CD4-positive, alpha-beta memory T cell (primary cell): ENCODE measurements around the gene SDHB. TPM values are rescaled to one million over a fixed set of nuclear protein-coding genes. Genes with fewer than 3 reads are reported as not detected.

Experiments used
- CTCF ChIA-PET: fragments of 350-600 bp; sonication (Branson Sonifier 250); formaldehyde crosslinking; loops from one replicate; lab custom pipeline; 2021; ENCODE audit warnings: inconsistent platforms; ENCODE audit not compliant: partially characterized antibody; lab: Charles Lee
- POLR2A ChIA-PET: fragments of 350-600 bp; sonication (Branson Sonifier 250); formaldehyde crosslinking; loops from one replicate; lab custom pipeline; 2021; ENCODE audit not compliant: partially characterized antibody; lab: Charles Lee
- DNase-seq, 5 donors: peaks; one replicate each; pipeline versions ENCODE4 v3.0.0 to v3.0.0-alpha.2; 2020 to 2022; ENCODE audit warnings: mixed read lengths in 1 of 5
- H3K27ac ChIP-seq: one replicate; pipeline ENCODE4 v1.7.0; 2013; ENCODE audit warnings: low read depth, low read length
- H3K27me3 ChIP-seq: 2 replicates; pipeline ENCODE4 v1.7.0; 2013; ENCODE audit warnings: mild to moderate bottlenecking, low read length, moderate library complexity; ENCODE audit not compliant: insufficient read depth
- H3K36me3 ChIP-seq: 2 replicates; pipeline ENCODE4 v1.7.0; 2013; ENCODE audit warnings: mild to moderate bottlenecking, low read length, moderate library complexity; ENCODE audit not compliant: insufficient read depth
- H3K4me1 ChIP-seq: 2 replicates; pipeline ENCODE4 v1.7.0; 2013; ENCODE audit warnings: mild to moderate bottlenecking, low read length, moderate library complexity; ENCODE audit not compliant: insufficient read depth
- H3K4me3 ChIP-seq, 2 donors: one replicate each; pipeline ENCODE4 v1.7.0; 2013; ENCODE audit warnings: low read length in 2 of 2, mild to moderate bottlenecking in 1 of 2
- H3K9me3 ChIP-seq, 2 donors: one replicate each; pipeline ENCODE4 v1.7.0; 2013; ENCODE audit warnings: low read length in 2 of 2, control low read depth in 1 of 2; ENCODE audit not compliant: control insufficient read depth in 1 of 2
- H3K27ac Mint-ChIP-seq, 7 donors: one replicate each; pipeline ENCODE4 v1.8.0; 2020 to 2021; ENCODE audit warnings: mixed read lengths in 7 of 7, mild to moderate bottlenecking in 6 of 7, inconsistent platforms in 3 of 7, moderate library complexity in 3 of 7
- H3K27me3 Mint-ChIP-seq, 2 donors: one replicate each; pipeline ENCODE4 v1.8.0; 2020 to 2021; ENCODE audit warnings: mixed read lengths in 2 of 2
- H3K36me3 Mint-ChIP-seq, 2 donors: one replicate each; pipeline ENCODE4 v1.8.0; 2020 to 2021; ENCODE audit warnings: mixed read lengths in 2 of 2, inconsistent platforms in 1 of 2, mild to moderate bottlenecking in 1 of 2
- H3K4me1 Mint-ChIP-seq, 4 donors: one replicate each; pipeline ENCODE4 v1.8.0; 2020 to 2021; ENCODE audit warnings: mixed read lengths in 4 of 4, mild to moderate bottlenecking in 1 of 4
- H3K4me3 Mint-ChIP-seq, 8 donors: one replicate each; pipeline ENCODE4 v1.8.0; 2020 to 2021; ENCODE audit warnings: mixed read lengths in 8 of 8, mild to moderate bottlenecking in 7 of 8, moderate library complexity in 6 of 8, inconsistent platforms in 3 of 8
- H3K9me3 Mint-ChIP-seq, 8 donors: one replicate each; pipeline ENCODE4 v1.8.0; 2020 to 2021; ENCODE audit warnings: mixed read lengths in 8 of 8, mild to moderate bottlenecking in 5 of 8, inconsistent platforms in 3 of 8, moderate library complexity in 1 of 8
- intact Hi-C: fragments of 100-400 bp; cut with micrococcal nuclease; formaldehyde crosslinking; loops from one replicate; pipeline ENCODE4 v1.15.1; 2023
- polyA plus RNA-seq, 2 donors: library from polyadenylated mRNA; unstranded; fragments of 300-500 nt; fragmentation: Illumina TruSeq; gene quantifications; one replicate each; pipeline ENCODE4 v1.2.3, GENCODE V29; 2021
- total RNA-seq, 2 experiments: library from RNA; stranded (reverse); gene quantifications; one replicate each; pipeline ENCODE4 v1.2.3, GENCODE V29; 2021

Gene SDHB
- total and polyA plus RNA-seq, 4 experiments from 2014 or later: 57.0 to 219 (median 109) TPM

GRCh38 chr1:16977377-16977776, 76.5 kb downstream of the SDHB start:
- no peaks in the 10 kb centered on the region for H3K36me3 ChIP-seq
- intact Hi-C loops: no loop called here
- H3K9me3 Mint-ChIP-seq: no peaks in the 10 kb centered on the region
- ChIA-PET CTCF (no interaction called here), POLR2A (no interaction called here)
- peaks cover 8 to 11% of the 10 kb centered on the region in 2 donors for H3K27me3 Mint-ChIP-seq
- H3K36me3 Mint-ChIP-seq: peaks cover 0 to 4% of the 10 kb centered on the region in 2 donors
- H3K27ac Mint-ChIP-seq: peak overlapping the region in 2 of 7 donors; percentile 37 to 41
- no peak overlapping the region for H3K4me3 Mint-ChIP-seq
- peaks cover 7 to 15% (median 8%) of the 10 kb centered on the region in 4 donors for H3K4me1 Mint-ChIP-seq
- H3K9me3 ChIP-seq: no peaks in the 10 kb centered on the region
- no peaks in the 10 kb centered on the region for H3K4me1 ChIP-seq
- no peak overlapping the region for H3K4me3 ChIP-seq
- no peaks in the 10 kb centered on the region for H3K27me3 ChIP-seq
- H3K27ac ChIP-seq: no peak overlapping the region
- peak in 1 of 5 donors; percentile 6 for DNase-seq

- no peaks in the 10 kb centered on the region for H3K4me1 ChIP-seq
- H3K36me3 ChIP-seq: no peaks in the 10 kb centered on the region
- Mint-ChIP-seq H3K27me3 (peaks cover 8 to 11% of the 10 kb centered on the region in 2 donors), H3K9me3 (no peaks in the 10 kb centered on the region), H3K4me3 (peak overlapping the region in 1 of 8 donors; percentile 45), H3K27ac (no peak overlapping the region), H3K4me1 (peaks cover 7 to 15% (median 8%) of the 10 kb centered on the region in 4 donors), H3K36me3 (peaks cover 0 to 4% of the 10 kb centered on the region in 2 donors)
- H3K27me3 ChIP-seq: no peaks in the 10 kb centered on the region
- intact Hi-C loops: no loop called here
- H3K27ac ChIP-seq: no peak overlapping the region
- no peaks in the 10 kb centered on the region for H3K9me3 ChIP-seq
- POLR2A ChIA-PET: no interaction called here
- CTCF ChIA-PET: no interaction called here
- DNase-seq: no peak
- no peak overlapping the region for H3K4me3 ChIP-seq
Measured at GRCh38 chr1:16976966-16977365, 76.9 kb downstream of the SDHB start.

GRCh38 chr1:16975838-16976237, 78.0 kb downstream of the SDHB start:
- no peak for DNase-seq
- no peak overlapping the region for H3K4me3 Mint-ChIP-seq
- H3K4me1 ChIP-seq: no peaks in the 10 kb centered on the region
- no peak overlapping the region for H3K27ac ChIP-seq
- CTCF ChIA-PET: interaction anchor here (1.4 kb wide), 1 partner anchor 15 kb away, joined by 3 read pairs; no protein-coding TSS in a partner anchor
- H3K4me1 Mint-ChIP-seq: peaks cover 2 to 7% (median 2%) of the 10 kb centered on the region in 4 donors
- H3K36me3 ChIP-seq: no peaks in the 10 kb centered on the region
- H3K9me3 Mint-ChIP-seq: no peaks in the 10 kb centered on the region
- H3K27ac Mint-ChIP-seq: peak overlapping the region in 1 of 7 donors; percentile 43
- H3K36me3 Mint-ChIP-seq: peaks cover 1 to 2% of the 10 kb centered on the region in 2 donors
- no peaks in the 10 kb centered on the region for H3K9me3 ChIP-seq
- no peaks in the 10 kb centered on the region for H3K27me3 ChIP-seq
- no peak overlapping the region for H3K4me3 ChIP-seq
- POLR2A ChIA-PET: no interaction called here
- H3K27me3 Mint-ChIP-seq: peaks cover under 1 to 2% of the 10 kb centered on the region in 2 donors
- intact Hi-C loops: no loop called here

GRCh38 chr1:16975211-16975610, 78.6 kb downstream of the SDHB start:
- Histone ChIP-seq H3K27me3 (no peaks in the 10 kb centered on the region), H3K36me3 (no peaks in the 10 kb centered on the region), H3K4me1 (no peaks in the 10 kb centered on the region), H3K9me3 (no peaks in the 10 kb centered on the region), H3K4me3 (no peak overlapping the region), H3K27ac (no peak overlapping the region)
- H3K4me3 Mint-ChIP-seq: no peak overlapping the region
- peak overlapping the region in 1 of 7 donors; percentile 30 for H3K27ac Mint-ChIP-seq
- H3K9me3 Mint-ChIP-seq: no peaks in the 10 kb centered on the region
- H3K27me3 Mint-ChIP-seq: no peaks in the 10 kb centered on the region
- H3K36me3 Mint-ChIP-seq: peaks cover 0 to 5% of the 10 kb centered on the region in 2 donors
- peaks cover 0 to 4% (median 0%) of the 10 kb centered on the region in 4 donors for H3K4me1 Mint-ChIP-seq
- ChIA-PET CTCF (interaction anchor here (1.4 kb wide), 1 partner anchor 14 kb away, joined by 3 read pairs; no protein-coding TSS in a partner anchor), POLR2A (no interaction called here)
- intact Hi-C loops: no loop called here
- peak in 1 of 5 donors; percentile 16 for DNase-seq

- peaks cover 0 to 4% (median 0%) of the 10 kb centered on the region in 4 donors for H3K4me1 Mint-ChIP-seq
- intact Hi-C loops: no loop called here
- no peaks in the 10 kb centered on the region for H3K27me3 Mint-ChIP-seq
- peaks cover 0 to 18% of the 10 kb centered on the region in 2 donors for H3K36me3 Mint-ChIP-seq
- H3K27ac Mint-ChIP-seq: peak overlapping the region in 2 of 7 donors; percentile 10 to 55
- Histone ChIP-seq H3K4me3 (no peak overlapping the region), H3K9me3 (no peaks in the 10 kb centered on the region), H3K4me1 (no peaks in the 10 kb centered on the region), H3K36me3 (no peaks in the 10 kb centered on the region), H3K27ac (no peak overlapping the region), H3K27me3 (no peaks in the 10 kb centered on the region)
- ChIA-PET CTCF (interaction anchor here (1.6 kb wide), 1 partner anchor 13 kb away, joined by 6 read pairs; no protein-coding TSS in a partner anchor), POLR2A (no interaction called here)
- no peak for DNase-seq
- no peak overlapping the region for H3K4me3 Mint-ChIP-seq
- no peaks in the 10 kb centered on the region for H3K9me3 Mint-ChIP-seq
Measured at GRCh38 chr1:16973215-16973614, 80.6 kb downstream of the SDHB start.

- Histone ChIP-seq H3K4me1 (no peaks in the 10 kb centered on the region), H3K36me3 (no peaks in the 10 kb centered on the region), H3K27me3 (no peaks in the 10 kb centered on the region), H3K4me3 (no peak overlapping the region), H3K9me3 (no peaks in the 10 kb centered on the region), H3K27ac (no peak overlapping the region)
- intact Hi-C loops: no loop called here
- H3K9me3 Mint-ChIP-seq: no peaks in the 10 kb centered on the region
- H3K27ac Mint-ChIP-seq: peak overlapping the region in 1 of 7 donors; percentile 76
- no peak for DNase-seq
- H3K36me3 Mint-ChIP-seq: peaks cover 0 to 18% of the 10 kb centered on the region in 2 donors
- H3K4me3 Mint-ChIP-seq: no peak overlapping the region
- peaks cover 0 to under 1% (median 0%) of the 10 kb centered on the region in 4 donors for H3K4me1 Mint-ChIP-seq
- no peaks in the 10 kb centered on the region for H3K27me3 Mint-ChIP-seq
- ChIA-PET CTCF (interaction anchor here (1.6 kb wide), 1 partner anchor 12 kb away, joined by 6 read pairs; no protein-coding TSS in a partner anchor), POLR2A (no interaction called here)
Measured at GRCh38 chr1:16972189-16972895, 81.5 kb downstream of the SDHB start.

- Histone ChIP-seq H3K36me3 (no peaks in the 10 kb centered on the region), H3K27me3 (no peaks in the 10 kb centered on the region), H3K4me3 (no peak overlapping the region), H3K4me1 (no peaks in the 10 kb centered on the region), H3K9me3 (no peaks in the 10 kb centered on the region), H3K27ac (no peak overlapping the region)
- Mint-ChIP-seq H3K4me3 (no peak overlapping the region), H3K9me3 (no peaks in the 10 kb centered on the region), H3K4me1 (no peaks in the 10 kb centered on the region), H3K36me3 (peaks cover 5 to 24% of the 10 kb centered on the region in 2 donors), H3K27me3 (no peaks in the 10 kb centered on the region), H3K27ac (peak overlapping the region in 1 of 7 donors; percentile 42)
- ChIA-PET CTCF (interaction anchor here (1.3 to 1.6 kb wide), 2 partner anchors 11 kb away, joined by 6 read pairs; no protein-coding TSS in a partner anchor), POLR2A (no interaction called here)
- no peak for DNase-seq
- intact Hi-C loops: no loop called here
Measured at GRCh38 chr1:16971341-16972188, 82.3 kb downstream of the SDHB start.
